Neural progenitor cell (in vitro differentiated cells): ENCODE measurements around the gene TSC22D3.
"Not testable (repeated sequence)": the region's sequence is repeated elsewhere in the genome, so short reads cannot be mapped to it uniquely, and the experiment has no call there.

Source experiments
- EZH2 ChIP-seq: fragments of 200-600 bp; sonication (generic); IDR thresholded peaks from 2 replicates; pipeline ENCODE4 v1.6.1; 2017; ENCODE audit warnings: antibody characterized with exemption, mild to moderate bottlenecking, moderate library complexity
- EZH2phosphoT487 ChIP-seq: fragments of 200-600 bp; sonication (generic); IDR thresholded peaks from 2 replicates; pipeline ENCODE4 v1.6.1; 2017; ENCODE audit warnings: antibody characterized with exemption
- TF ChIP-seq, protein P1 (sequence below): fragments of 200-600 bp; sonication (generic); IDR thresholded peaks from 2 replicates; pipeline ENCODE4 v1.5.1; 2017; ENCODE audit warnings: antibody characterized with exemption, mild to moderate bottlenecking

DNA sequence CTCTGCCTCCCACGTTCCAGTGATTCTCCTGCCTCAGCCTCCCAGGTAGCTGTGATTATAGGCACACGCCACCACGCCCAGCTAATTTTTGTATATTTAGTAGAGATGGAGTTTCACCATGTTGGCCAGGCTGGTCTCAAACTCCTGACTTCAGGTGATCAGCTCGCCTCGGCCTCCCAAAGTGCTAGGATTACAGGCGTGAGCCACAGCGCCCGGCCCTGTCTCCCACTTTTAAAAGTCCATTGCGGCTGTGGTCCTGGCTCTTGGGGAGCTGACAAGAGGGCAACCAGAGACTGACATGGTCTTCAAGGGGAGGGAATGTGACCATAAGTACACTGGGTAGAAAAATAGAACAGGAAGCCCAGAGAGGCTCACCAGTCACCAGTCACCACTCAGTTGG lies 104.3 kb downstream of the TSC22D3 start:
- TF ChIP-seq, protein P1, sequence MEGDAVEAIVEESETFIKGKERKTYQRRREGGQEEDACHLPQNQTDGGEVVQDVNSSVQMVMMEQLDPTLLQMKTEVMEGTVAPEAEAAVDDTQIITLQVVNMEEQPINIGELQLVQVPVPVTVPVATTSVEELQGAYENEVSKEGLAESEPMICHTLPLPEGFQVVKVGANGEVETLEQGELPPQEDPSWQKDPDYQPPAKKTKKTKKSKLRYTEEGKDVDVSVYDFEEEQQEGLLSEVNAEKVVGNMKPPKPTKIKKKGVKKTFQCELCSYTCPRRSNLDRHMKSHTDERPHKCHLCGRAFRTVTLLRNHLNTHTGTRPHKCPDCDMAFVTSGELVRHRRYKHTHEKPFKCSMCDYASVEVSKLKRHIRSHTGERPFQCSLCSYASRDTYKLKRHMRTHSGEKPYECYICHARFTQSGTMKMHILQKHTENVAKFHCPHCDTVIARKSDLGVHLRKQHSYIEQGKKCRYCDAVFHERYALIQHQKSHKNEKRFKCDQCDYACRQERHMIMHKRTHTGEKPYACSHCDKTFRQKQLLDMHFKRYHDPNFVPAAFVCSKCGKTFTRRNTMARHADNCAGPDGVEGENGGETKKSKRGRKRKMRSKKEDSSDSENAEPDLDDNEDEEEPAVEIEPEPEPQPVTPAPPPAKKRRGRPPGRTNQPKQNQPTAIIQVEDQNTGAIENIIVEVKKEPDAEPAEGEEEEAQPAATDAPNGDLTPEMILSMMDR = not testable (repeated sequence)
- not testable (repeated sequence) for TF ChIP-seq EZH2, EZH2phosphoT487
